SK-N-SH (cell line): ENCODE data around the gene RBM19. TPM values are rescaled to one million over a fixed set of nuclear protein-coding genes. Genes with fewer than 3 reads are reported as not detected.

ENCODE experiments used
- CTCF ChIA-PET: fragments of 300-600, 350-600 bp; formaldehyde crosslinking; extraction: SDS; loops from one replicate; lab custom pipeline; 2021; lab: Yijun Ruan, JAX
- POLR2A ChIA-PET: fragments of 350-600 bp; sonication (Branson Sonifier 250); formaldehyde crosslinking; extraction: SDS; loops from one replicate; lab custom pipeline; 2020; ENCODE audit warnings: antibody characterized with exemption, inconsistent platforms; lab: Yijun Ruan, JAX
- DNase-seq: peaks from one replicate; pipeline ENCODE4 v3.0.0; 2012
- H2AFZ ChIP-seq: fragments of 200-600 bp; sonication (generic); 2 replicates; pipeline ENCODE4 v1.8.1; 2016; ENCODE audit warnings: antibody characterized with exemption, mild to moderate bottlenecking, low read depth
- H3F3A ChIP-seq: fragments of 200-600 bp; sonication (generic); replicated peaks from 2 replicates; pipeline ENCODE3; 2016; ENCODE audit warnings: antibody characterized with exemption, mild to moderate bottlenecking; ENCODE audit not compliant: insufficient read depth
- H3K27ac ChIP-seq, 2 experiments: fragments of 200-500 bp in 1 of 2; fragments of 200-600 bp in 1 of 2; sonication (Bioruptor generic) in 1 of 2; sonication (generic), shearing (Covaris generic) in 1 of 2; 2 replicates each; pipeline versions ENCODE4 v1.5.1 to v1.6.1; 2014 to 2016; ENCODE audit warnings: low read depth in 2 of 2, inconsistent platforms in 1 of 2, low read length in 1 of 2, mild to moderate bottlenecking in 1 of 2, mixed read lengths in 1 of 2
- H3K27me3 ChIP-seq: fragments of 200-600 bp; sonication (generic), shearing (Covaris generic); 2 replicates; pipeline ENCODE4 v1.6.1; 2016; ENCODE audit warnings: mixed run types; ENCODE audit not compliant: insufficient read depth
- H3K36me3 ChIP-seq, 2 experiments: fragments of 200-500 bp in 1 of 2; fragments of 200-600 bp in 1 of 2; sonication (Bioruptor generic) in 1 of 2; sonication (generic) in 1 of 2; replicated peaks in 1 of 2; 2 replicates each; pipeline versions ENCODE3 to v1.5.1; 2014 to 2016; ENCODE audit warnings: low read length in 1 of 2, mild to moderate bottlenecking in 1 of 2; ENCODE audit not compliant: insufficient read depth in 2 of 2, control insufficient read depth in 1 of 2
- H3K4me1 ChIP-seq, 2 experiments: fragments of 200-500 bp in 1 of 2; fragments of 200-600 bp in 1 of 2; sonication (Bioruptor generic) in 1 of 2; sonication (generic), shearing (Covaris generic) in 1 of 2; 2 replicates each; pipeline versions ENCODE4 v1.5.1 to v1.6.1; 2014 to 2016; ENCODE audit warnings: low read depth in 1 of 2, low read length in 1 of 2, mixed run types in 1 of 2; ENCODE audit not compliant: insufficient read depth in 2 of 2, control insufficient read depth in 1 of 2
- H3K4me2 ChIP-seq: fragments of 200-600 bp; sonication (generic), shearing (Covaris generic); 2 replicates; pipeline ENCODE4 v1.6.1; 2017; ENCODE audit warnings: mixed run types
- H3K4me3 ChIP-seq, 2 experiments: fragments of 200-500 bp in 1 of 2; fragments of 200-600 bp in 1 of 2; sonication (Bioruptor generic) in 1 of 2; sonication (generic), shearing (Covaris generic) in 1 of 2; 2 replicates each; pipeline versions ENCODE4 v1.5.1 to v1.8.1; 2014 to 2016; ENCODE audit warnings: low read depth in 2 of 2, inconsistent platforms in 1 of 2, low read length in 1 of 2, mild to moderate bottlenecking in 1 of 2, mixed read lengths in 1 of 2, moderate library complexity in 1 of 2
- H3K79me2 ChIP-seq: fragments of 200-600 bp; sonication (generic); 2 replicates; pipeline ENCODE4 v1.8.1; 2017; ENCODE audit warnings: mild to moderate bottlenecking; ENCODE audit not compliant: insufficient read depth
- H3K9ac ChIP-seq: fragments of 200-600 bp; sonication (generic); 2 replicates; pipeline ENCODE4 v1.6.1; 2017; ENCODE audit warnings: mixed run types
- H3K9me2 ChIP-seq: fragments of 200-600 bp; sonication (generic); 2 replicates; pipeline ENCODE4 v1.6.1; 2017; ENCODE audit warnings: mixed run types
- H3K9me3 ChIP-seq: fragments of 200-600 bp; sonication (generic); 2 replicates; pipeline ENCODE4 v1.6.1; 2017; ENCODE audit warnings: mixed run types, mild to moderate bottlenecking, moderate library complexity
- H4K20me1 ChIP-seq: fragments of 200-600 bp; sonication (generic); 2 replicates; pipeline ENCODE4 v1.6.1; 2017; ENCODE audit warnings: mild to moderate bottlenecking, mixed run types; ENCODE audit not compliant: insufficient read depth
- CHD2 ChIP-seq: fragments of 150-350 bp; IDR thresholded peaks from 2 replicates; pipeline ENCODE4 v1.6.1; 2018; ENCODE audit warnings: low read length; ENCODE audit not compliant: partially characterized antibody
- ELF1 ChIP-seq: IDR thresholded peaks from 2 replicates; pipeline ENCODE4 v1.4.0; 2012
- EZH2phosphoT487 ChIP-seq: fragments of 200-600 bp; sonication (generic); IDR thresholded peaks from 2 replicates; pipeline ENCODE4 v1.6.1; 2017; ENCODE audit warnings: low read depth, mixed run types, mild to moderate bottlenecking, antibody characterized with exemption, moderate library complexity, borderline replicate concordance
- FOSL2 ChIP-seq: IDR thresholded peaks from 2 replicates; pipeline ENCODE4 v1.4.0; 2012; ENCODE audit warnings: low read depth, mild to moderate bottlenecking, moderate library complexity, borderline replicate concordance
- FOXM1 ChIP-seq: IDR thresholded peaks from 2 replicates; pipeline ENCODE4 v1.4.0; 2012; ENCODE audit warnings: low read depth, mild to moderate bottlenecking
- IRF3 ChIP-seq: fragments of 150-350 bp; IDR thresholded peaks from 2 replicates; pipeline ENCODE4 v1.6.1; 2016; ENCODE audit warnings: mild to moderate bottlenecking, low read depth, low read length
- POLR2AphosphoS5 ChIP-seq: IDR thresholded peaks from 2 replicates; pipeline ENCODE4 v1.6.1; 2012; ENCODE audit warnings: low read depth, low read length
- RCOR1 ChIP-seq: fragments of 150-350 bp; IDR thresholded peaks from 2 replicates; pipeline ENCODE4 v1.6.1; 2017; ENCODE audit warnings: antibody characterized with exemption, low read length
- RXRA ChIP-seq: IDR thresholded peaks from 2 replicates; pipeline ENCODE4 v1.4.0; 2012; ENCODE audit warnings: low read depth, mild to moderate bottlenecking, borderline replicate concordance
- SIN3A ChIP-seq: IDR thresholded peaks from 2 replicates; pipeline ENCODE4 v1.6.1; 2012; ENCODE audit warnings: low read depth, mild to moderate bottlenecking, low read length, moderate library complexity, borderline replicate concordance
- TAF1 ChIP-seq: IDR thresholded peaks from 2 replicates; pipeline ENCODE4 v1.6.1; 2012; ENCODE audit warnings: low read depth, mild to moderate bottlenecking, low read length, moderate library complexity, borderline replicate concordance
- YY1 ChIP-seq: IDR thresholded peaks from 2 replicates; pipeline ENCODE4 v1.4.0; 2012; ENCODE audit warnings: low read depth, mild to moderate bottlenecking
- ZBTB33 ChIP-seq: IDR thresholded peaks from 2 replicates; pipeline ENCODE4 v1.4.0; 2012; ENCODE audit warnings: low read depth, borderline replicate concordance
- WGBS: methylation state at CpG from one replicate; pipeline ENCODE4 v1.1.6; 2017; ENCODE audit warnings: low lambda C conversion rate; 5-methylcytosine and 5-hydroxymethylcytosine counted together
- polyA plus RNA-seq, 3 experiments: library from polyadenylated mRNA; depleted of rRNA; stranded (reverse); fragments of >200 nt; gene quantifications; 2 replicates each; pipeline ENCODE4 v1.2.3, GENCODE V29; 2012
- TF ChIP-seq, protein P1 (sequence below): fragments of 150-350 bp; IDR thresholded peaks from 2 replicates; pipeline ENCODE4 v1.6.1; 2017; ENCODE audit warnings: antibody characterized with exemption, low read length, low read depth, borderline replicate concordance

Gene RBM19
- polyA plus RNA-seq, 1 of the 3 experiments (the other 2 are of a cell fraction): 16.6 TPM

- TF ChIP-seq IRF3 (no peak), FOXM1 (no peak), EZH2phosphoT487 (no peak), ZBTB33 (no peak)
- WGBS: 92% methylated on average over 20 of the region's 24 CpGs
- no peak overlapping the region for H3K27ac ChIP-seq
- no peak overlapping the region for H3K4me3 ChIP-seq
- no peaks in the 10 kb centered on the region for H3K27me3 ChIP-seq
- peaks cover 0 to 18% of the 10 kb centered on the region in 2 experiments; a peak in 1 of 4 replicates for H3K4me1 ChIP-seq
- no peak for DNase-seq
- no peaks in the 10 kb centered on the region for H3F3A ChIP-seq
- H2AFZ ChIP-seq: no peak overlapping the region
- no peaks in the 10 kb centered on the region for H3K9me2 ChIP-seq
- peaks cover 0 to 12% of the 10 kb centered on the region in 2 experiments for H3K36me3 ChIP-seq
- H3K4me2 ChIP-seq: no peak overlapping the region
- no peaks in the 10 kb centered on the region for H3K79me2 ChIP-seq
- no peak overlapping the region for H3K9ac ChIP-seq
- no peaks in the 10 kb centered on the region for H4K20me1 ChIP-seq
- H3K9me3 ChIP-seq: no peaks in the 10 kb centered on the region
- POLR2A ChIA-PET: no interaction called here
- CTCF ChIA-PET: interaction anchor here (1.4 kb wide), 1 partner anchor 61 kb away, joined by 3 read pairs; no protein-coding TSS in a partner anchor
Observed at GRCh38 chr12:113852695-113853490, 113.2 kb downstream of the RBM19 start.

- Histone ChIP-seq H3K9me3 (no peaks in the 10 kb centered on the region), H2AFZ (no peak overlapping the region), H3K9ac (no peak overlapping the region), H3K36me3 (peaks cover 0 to 8% of the 10 kb centered on the region in 2 experiments), H3K27ac (no peak overlapping the region), H3K79me2 (no peaks in the 10 kb centered on the region), H3F3A (no peaks in the 10 kb centered on the region), H3K9me2 (no peaks in the 10 kb centered on the region), H3K4me3 (no peak overlapping the region), H3K4me1 (peaks cover 0 to 18% of the 10 kb centered on the region in 2 experiments; a peak in 1 of 4 replicates), H3K27me3 (no peaks in the 10 kb centered on the region), H3K4me2 (no peak overlapping the region), H4K20me1 (no peaks in the 10 kb centered on the region)
- TF ChIP-seq EZH2phosphoT487 (no peak), ELF1 (no peak), POLR2AphosphoS5 (no peak), FOSL2 (no peak), CHD2 (no peak), RXRA (no peak), RCOR1 (no peak), TAF1 (no peak), YY1 (no peak), SIN3A (no peak)
- TF ChIP-seq, protein P1, sequence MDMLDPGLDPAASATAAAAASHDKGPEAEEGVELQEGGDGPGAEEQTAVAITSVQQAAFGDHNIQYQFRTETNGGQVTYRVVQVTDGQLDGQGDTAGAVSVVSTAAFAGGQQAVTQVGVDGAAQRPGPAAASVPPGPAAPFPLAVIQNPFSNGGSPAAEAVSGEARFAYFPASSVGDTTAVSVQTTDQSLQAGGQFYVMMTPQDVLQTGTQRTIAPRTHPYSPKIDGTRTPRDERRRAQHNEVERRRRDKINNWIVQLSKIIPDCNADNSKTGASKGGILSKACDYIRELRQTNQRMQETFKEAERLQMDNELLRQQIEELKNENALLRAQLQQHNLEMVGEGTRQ: no peak
- no peak for DNase-seq
- ChIA-PET POLR2A (interaction anchor here (1.1 kb wide), 1 partner anchor 24 kb away, joined by 3 read pairs; no protein-coding TSS in a partner anchor), CTCF (interaction anchor here (1.4 kb wide), 1 partner anchor 61 kb away, joined by 3 read pairs; no protein-coding TSS in a partner anchor)
- WGBS: 96% methylated on average over 5 of the region's 5 CpGs
Observed at GRCh38 chr12:113852264-113852663, 113.9 kb downstream of the RBM19 start.
